NCI-H1930 (cell line): ENCODE measurements around the gene AMPD1.

Experiments used
- DNase-seq, 2 experiments: peaks; one replicate each; lab custom pipeline; 2025; lab: John Stamatoyannopoulos, UW

AMPD1 gene

GRCh38 chr1:114632427-114632826 lies 62.9 kb downstream of the AMPD1 start:
- DNase-seq, result no peak

- DNase-seq, result no peak
Measured at GRCh38 chr1:114627107-114627506, 68.2 kb downstream of the AMPD1 start.

GRCh38 chr1:114623364-114623763 lies 72.0 kb downstream of the AMPD1 start:
- DNase-seq, result no peak
